ENCODE results near the gene C12orf57. TPM values are rescaled to one million over a fixed set of nuclear protein-coding genes. Genes with fewer than 3 reads are reported as not detected.

C12orf57 gene
- total and polyA plus RNA-seq, 7 experiments from 2014 or later, result 148 to 592 (median 394) TPM

DNA sequence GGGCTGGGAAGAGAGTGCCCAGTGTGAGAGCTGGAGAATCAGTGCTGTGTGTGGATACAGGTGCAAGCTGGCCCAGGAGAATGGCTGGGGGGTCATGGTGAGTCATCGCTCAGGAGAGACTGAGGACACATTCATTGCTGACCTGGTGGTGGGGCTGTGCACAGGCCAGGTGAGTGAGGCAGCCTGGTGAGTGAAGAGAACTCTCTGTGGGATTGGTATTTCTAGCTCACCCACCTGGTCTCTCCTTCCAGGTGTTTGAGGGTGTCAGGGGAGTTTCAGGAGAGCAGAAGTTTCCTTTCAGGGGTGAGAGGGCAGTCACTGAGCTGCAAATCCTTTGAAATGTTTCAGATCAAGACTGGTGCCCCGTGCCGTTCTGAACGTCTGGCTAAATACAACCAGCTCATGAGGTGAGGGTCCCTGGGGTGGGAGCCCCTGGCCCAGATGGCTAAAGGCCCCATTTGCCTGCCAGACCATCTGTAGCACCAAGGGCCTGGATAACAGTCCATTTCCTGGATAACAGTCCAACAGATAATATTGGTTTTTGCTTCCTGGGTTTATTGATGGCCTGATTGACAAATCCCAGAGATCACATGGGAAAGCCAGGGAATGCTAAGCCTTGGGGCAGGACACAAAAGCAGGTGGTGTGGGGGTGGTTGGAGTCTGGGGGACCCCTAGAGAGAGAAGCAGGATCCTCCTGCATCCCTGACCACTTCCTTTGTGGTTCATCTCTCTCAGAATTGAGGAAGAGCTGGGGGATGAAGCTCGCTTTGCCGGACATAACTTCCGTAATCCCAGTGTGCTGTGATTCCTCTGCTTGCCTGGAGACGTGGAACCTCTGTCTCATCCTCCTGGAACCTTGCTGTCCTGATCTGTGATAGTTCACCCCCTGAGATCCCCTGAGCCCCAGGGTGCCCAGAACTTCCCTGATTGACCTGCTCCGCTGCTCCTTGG is 21.6 kb upstream of the C12orf57 start:
- no peak overlapping the region for H3K4me3 ChIP-seq (ENCODE audit: low read length)
- DNase-seq (no peak), ATAC-seq (no peak)
- ChIA-PET CTCF (interaction anchor here (0.6 to 1.7 kb wide), 5 partner anchors 15 to 233 kb away, joined by 3 to 4 read pairs (median 3); partner anchors contain the start of gene ZNF384), POLR2A (interaction anchor here (1.5 to 23.3 kb wide), 2 partner anchors 16 to 20 kb away, joined by 6 to 367 read pairs; partner anchors contain the start of genes C12orf57, PTPN6 and RNU7-1)
- H3K9me3 Mint-ChIP-seq, result no peaks in the 10 kb centered on the region
- H3K27ac Mint-ChIP-seq, result peak overlapping the region in 5 of 9 donors; percentile 1 to 61 (median 32)
- H3K4me1 Mint-ChIP-seq, result peaks cover 14 to 56% (median 22%) of the 10 kb centered on the region in 7 donors
- intact Hi-C loops (cut with micrococcal nuclease), result no loop called here
- H3K4me1 ChIP-seq (ENCODE audit: control insufficient read depth in 2 of 2, insufficient read depth in 2 of 2, low read length in 2 of 2), result peaks cover 8 to 12% of the 10 kb centered on the region in 2 donors
- H3K4me3 Mint-ChIP-seq, result no peak overlapping the region
- H3K36me3 Mint-ChIP-seq, result peaks cover 0 to 33% (median 9%) of the 10 kb centered on the region in 5 donors
- peaks cover 0 to 53% (median 8%) of the 10 kb centered on the region in 3 experiments for H3K36me3 ChIP-seq (ENCODE audit: control insufficient read depth in 2 of 3, insufficient read depth in 3 of 3, low read length in 3 of 3)
- no peaks in the 10 kb centered on the region for H3K9me3 ChIP-seq (ENCODE audit: control insufficient read depth in 2 of 3, low read length in 3 of 3)
- no peak overlapping the region for H3K27ac ChIP-seq (ENCODE audit: low read depth, low read length)
- H3K27me3 ChIP-seq (ENCODE audit: control insufficient read depth in 2 of 2, insufficient read depth in 2 of 2, low read length in 2 of 2), result no peaks in the 10 kb centered on the region
- no peaks in the 10 kb centered on the region for H3K27me3 Mint-ChIP-seq

DNA sequence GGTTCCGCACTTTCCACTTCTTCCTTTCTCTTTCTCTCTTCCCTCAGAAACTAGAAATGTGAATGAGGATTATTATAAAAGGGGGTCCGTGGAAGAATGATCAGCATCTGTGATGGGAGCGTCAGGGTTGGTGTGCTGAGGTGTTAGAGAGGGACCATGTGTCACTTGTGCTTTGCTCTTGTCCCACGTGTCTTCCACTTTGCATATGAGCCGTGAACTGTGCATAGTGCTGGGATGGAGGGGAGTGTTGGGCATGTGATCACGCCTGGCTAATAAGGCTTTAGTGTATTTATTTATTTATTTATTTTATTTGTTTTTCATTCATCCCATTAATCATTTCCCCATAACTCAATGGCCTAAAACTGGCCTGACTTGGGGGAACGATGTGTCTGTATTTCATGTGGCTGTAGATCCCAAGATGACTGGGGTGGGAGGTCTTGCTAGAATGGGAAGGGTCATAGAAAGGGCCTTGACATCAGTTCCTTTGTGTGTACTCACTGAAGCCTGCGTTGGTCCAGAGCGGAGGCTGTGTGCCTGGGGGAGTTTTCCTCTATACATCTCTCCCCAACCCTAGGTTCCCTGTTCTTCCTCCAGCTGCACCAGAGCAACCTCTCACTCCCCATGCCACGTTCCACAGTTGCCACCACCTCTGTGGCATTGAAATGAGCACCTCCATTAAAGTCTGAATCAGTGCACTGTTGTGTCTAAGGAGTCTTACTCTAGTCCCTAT is 20.7 kb upstream of the C12orf57 start:
- H3K9me3 Mint-ChIP-seq, result no peaks in the 10 kb centered on the region
- DNase-seq, result no peak
- peaks cover 8 to 13% of the 10 kb centered on the region in 2 donors for H3K4me1 ChIP-seq (ENCODE audit: control insufficient read depth in 2 of 2, insufficient read depth in 2 of 2, low read length in 2 of 2)
- H3K27me3 ChIP-seq (ENCODE audit: control insufficient read depth in 2 of 2, insufficient read depth in 2 of 2, low read length in 2 of 2), result no peaks in the 10 kb centered on the region
- H3K27me3 Mint-ChIP-seq, result no peaks in the 10 kb centered on the region
- peaks cover 0 to 50% (median 8%) of the 10 kb centered on the region in 3 experiments for H3K36me3 ChIP-seq (ENCODE audit: control insufficient read depth in 2 of 3, insufficient read depth in 3 of 3, low read length in 3 of 3)
- H3K4me3 ChIP-seq (ENCODE audit: low read length), result no peak overlapping the region
- peaks cover 0 to 27% (median 9%) of the 10 kb centered on the region in 5 donors for H3K36me3 Mint-ChIP-seq
- peak overlapping the region in 7 of 9 donors; percentile 28 to 90 (median 69) for H3K27ac Mint-ChIP-seq
- no peak for ATAC-seq
- H3K27ac ChIP-seq (ENCODE audit: low read depth, low read length), result peak overlapping the region; percentile 4
- peaks cover 15 to 53% (median 22%) of the 10 kb centered on the region in 7 donors for H3K4me1 Mint-ChIP-seq
- H3K4me3 Mint-ChIP-seq, result no peak overlapping the region
- H3K9me3 ChIP-seq (ENCODE audit: control insufficient read depth in 2 of 3, low read length in 3 of 3), result no peaks in the 10 kb centered on the region
- CTCF ChIA-PET, result interaction anchor here (0.5 to 4.4 kb wide), 13 partner anchors 13 to 1038 kb away, joined by 3 to 47 read pairs (median 7); partner anchors contain the start of genes C1RL, LPCAT3 and SPSB2
- POLR2A ChIA-PET, result interaction anchor here (1.1 to 23.3 kb wide), 5 partner anchors 8 to 50 kb away, joined by 3 to 367 read pairs (median 25); partner anchors contain the start of genes C12orf57, ENO2, PTPN6 and RNU7-1
- intact Hi-C loops (cut with micrococcal nuclease), result no loop called here

- H3K4me1 Mint-ChIP-seq, result peaks cover 20 to 57% (median 27%) of the 10 kb centered on the region in 7 donors
- H3K4me3 Mint-ChIP-seq, result no peak overlapping the region
- intact Hi-C loops (cut with micrococcal nuclease), result loop anchor here (1.0 to 2.0 kb wide), 15 partner anchors 10 to 220 kb away; partner anchors contain the start of genes C1R (in 2 of the 2), C1RL (in 2 of the 2), LPCAT3 (in 2 of the 2) and C12orf57 (in 1 of the 2)
- POLR2A ChIA-PET, result interaction anchor here (0.8 to 23.3 kb wide), 6 partner anchors 9 to 51 kb away, joined by 3 to 367 read pairs (median 14); partner anchors contain the start of genes C12orf57, ENO2, PTPN6 and RNU7-1
- Histone ChIP-seq H3K36me3 (ENCODE audit: control insufficient read depth in 2 of 3, insufficient read depth in 3 of 3, low read length in 3 of 3) (peaks cover 0 to 48% (median 8%) of the 10 kb centered on the region in 3 experiments), H3K27me3 (ENCODE audit: control insufficient read depth in 2 of 2, insufficient read depth in 2 of 2, low read length in 2 of 2) (no peaks in the 10 kb centered on the region), H3K4me3 (ENCODE audit: low read length) (no peak overlapping the region), H3K4me1 (ENCODE audit: control insufficient read depth in 2 of 2, insufficient read depth in 2 of 2, low read length in 2 of 2) (peaks cover 12 to 17% of the 10 kb centered on the region in 2 donors), H3K9me3 (ENCODE audit: control insufficient read depth in 2 of 3, low read length in 3 of 3) (no peaks in the 10 kb centered on the region), H3K27ac (ENCODE audit: low read depth, low read length) (peak overlapping the region; percentile 61)
- no peaks in the 10 kb centered on the region for H3K9me3 Mint-ChIP-seq
- DNase-seq, result no peak
- H3K27me3 Mint-ChIP-seq, result no peaks in the 10 kb centered on the region
- peak overlapping the region; percentile 38 to 92 (median 86) for H3K27ac Mint-ChIP-seq
- peaks cover 0 to 27% (median 9%) of the 10 kb centered on the region in 5 donors for H3K36me3 Mint-ChIP-seq
- ATAC-seq, result no peak
- CTCF ChIA-PET, result interaction anchor here (0.6 to 4.4 kb wide), 21 partner anchors 10 to 1037 kb away, joined by 3 to 47 read pairs (median 8); partner anchors contain the start of genes C12orf57, C1RL, ENO2 and LPCAT3
Measured at GRCh38 chr12:6923851-6924250, 20.0 kb upstream of the C12orf57 start.

DNA sequence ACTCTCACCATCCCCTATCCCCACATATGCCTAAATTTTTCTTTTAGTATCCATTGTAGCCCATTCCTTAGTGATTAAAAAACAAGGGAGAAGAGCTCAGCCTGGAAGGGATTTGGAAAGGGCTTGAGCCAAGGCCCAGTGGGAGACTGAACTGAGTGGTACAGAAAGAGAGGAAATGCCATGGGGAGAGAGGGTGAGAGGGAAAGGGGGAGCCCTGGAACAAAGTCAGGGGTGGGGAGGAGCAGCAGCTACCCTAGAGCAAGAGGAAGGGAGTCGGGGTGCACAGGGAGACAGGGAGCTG is 18.6 kb upstream of the C12orf57 start:
- Histone ChIP-seq H3K27me3 (ENCODE audit: control insufficient read depth in 2 of 2, insufficient read depth in 2 of 2, low read length in 2 of 2) (no peaks in the 10 kb centered on the region), H3K36me3 (ENCODE audit: control insufficient read depth in 2 of 3, insufficient read depth in 3 of 3, low read length in 3 of 3) (peaks cover 0 to 37% (median 3%) of the 10 kb centered on the region in 3 experiments), H3K4me3 (ENCODE audit: low read length) (no peak overlapping the region), H3K4me1 (ENCODE audit: control insufficient read depth in 2 of 2, insufficient read depth in 2 of 2, low read length in 2 of 2) (peaks cover 16 to 29% of the 10 kb centered on the region in 2 donors), H3K27ac (ENCODE audit: low read depth, low read length) (peak overlapping the region; percentile 61), H3K9me3 (ENCODE audit: control insufficient read depth in 2 of 3, low read length in 3 of 3) (no peaks in the 10 kb centered on the region)
- ATAC-seq, result no peak
- POLR2A ChIA-PET, result interaction anchor here (0.6 to 23.3 kb wide), 9 partner anchors 10 to 184 kb away, joined by 3 to 367 read pairs (median 5); partner anchors contain the start of genes C12orf57, C1RL, ENO2 and LPCAT3
- Mint-ChIP-seq H3K27ac (peak overlapping the region; percentile 15 to 92 (median 81)), H3K36me3 (peaks cover 0 to 16% (median 0%) of the 10 kb centered on the region in 5 donors), H3K27me3 (no peaks in the 10 kb centered on the region), H3K9me3 (no peaks in the 10 kb centered on the region), H3K4me1 (peaks cover 32 to 59% (median 38%) of the 10 kb centered on the region in 7 donors), H3K4me3 (peak overlapping the region in 8 of 10 donors; percentile 42 to 90 (median 66))
- CTCF ChIA-PET, result interaction anchor here (1.1 to 4.4 kb wide), 16 partner anchors 11 to 188 kb away, joined by 3 to 47 read pairs (median 14); partner anchors contain the start of genes C12orf57, C1RL, ENO2 and RNU7-1
- intact Hi-C loops (cut with micrococcal nuclease), result loop anchor here in 1 of 2 donors (2.0 kb wide), 1 partner anchor 56 kb away; no protein-coding TSS in a partner anchor
- no peak for DNase-seq

GRCh38 chr12:6925540-6926279 is 18.1 kb upstream of the C12orf57 start:
- H3K36me3 ChIP-seq (ENCODE audit: control insufficient read depth in 2 of 3, insufficient read depth in 3 of 3, low read length in 3 of 3), result peaks cover 0 to 33% (median 3%) of the 10 kb centered on the region in 3 experiments
- intact Hi-C loops (cut with micrococcal nuclease), result loop anchor here in 1 of 2 donors (2.0 kb wide), 1 partner anchor 57 kb away; no protein-coding TSS in a partner anchor

More at GRCh38 chr12:6925540-6926279, 18.1 kb upstream of the C12orf57 start:
- ATAC-seq (no peak), DNase-seq (no peak)
- Mint-ChIP-seq H3K4me3 (peak overlapping the region; percentile 13 to 99 (median 88)), H3K27ac (peak overlapping the region in 8 of 9 donors; percentile 15 to 98 (median 67)), H3K4me1 (peaks cover 32 to 61% (median 42%) of the 10 kb centered on the region in 7 donors), H3K36me3 (peaks cover 0 to 16% (median 0%) of the 10 kb centered on the region in 5 donors), H3K27me3 (no peaks in the 10 kb centered on the region), H3K9me3 (no peaks in the 10 kb centered on the region)
- no peak overlapping the region for H3K4me3 ChIP-seq (ENCODE audit: low read length)
- no peak overlapping the region for H3K27ac ChIP-seq (ENCODE audit: low read depth, low read length)
- peaks cover 16 to 29% of the 10 kb centered on the region in 2 donors for H3K4me1 ChIP-seq (ENCODE audit: control insufficient read depth in 2 of 2, insufficient read depth in 2 of 2, low read length in 2 of 2)
- no peaks in the 10 kb centered on the region for H3K9me3 ChIP-seq (ENCODE audit: control insufficient read depth in 2 of 3, low read length in 3 of 3)
- H3K27me3 ChIP-seq (ENCODE audit: control insufficient read depth in 2 of 2, insufficient read depth in 2 of 2, low read length in 2 of 2), result no peaks in the 10 kb centered on the region
- CTCF ChIA-PET, result interaction anchor here (0.8 to 4.4 kb wide), 17 partner anchors 10 to 220 kb away, joined by 3 to 47 read pairs (median 13); partner anchors contain the start of genes C12orf57, C1RL, ENO2 and RNU7-1
- POLR2A ChIA-PET, result interaction anchor here (0.6 to 23.3 kb wide), 9 partner anchors 11 to 184 kb away, joined by 3 to 367 read pairs (median 5); partner anchors contain the start of genes C12orf57, C1RL, ENO2 and LPCAT3

All from naive thymus-derived CD4-positive, alpha-beta T cell (primary cell).